Measurements from ENCODE around the gene AP1S3. TPM values are rescaled to one million over a fixed set of nuclear protein-coding genes. Genes with fewer than 3 reads are reported as not detected.

The AP1S3 gene
- polyA plus RNA-seq, 1 donor, result 6.3 TPM

DNA sequence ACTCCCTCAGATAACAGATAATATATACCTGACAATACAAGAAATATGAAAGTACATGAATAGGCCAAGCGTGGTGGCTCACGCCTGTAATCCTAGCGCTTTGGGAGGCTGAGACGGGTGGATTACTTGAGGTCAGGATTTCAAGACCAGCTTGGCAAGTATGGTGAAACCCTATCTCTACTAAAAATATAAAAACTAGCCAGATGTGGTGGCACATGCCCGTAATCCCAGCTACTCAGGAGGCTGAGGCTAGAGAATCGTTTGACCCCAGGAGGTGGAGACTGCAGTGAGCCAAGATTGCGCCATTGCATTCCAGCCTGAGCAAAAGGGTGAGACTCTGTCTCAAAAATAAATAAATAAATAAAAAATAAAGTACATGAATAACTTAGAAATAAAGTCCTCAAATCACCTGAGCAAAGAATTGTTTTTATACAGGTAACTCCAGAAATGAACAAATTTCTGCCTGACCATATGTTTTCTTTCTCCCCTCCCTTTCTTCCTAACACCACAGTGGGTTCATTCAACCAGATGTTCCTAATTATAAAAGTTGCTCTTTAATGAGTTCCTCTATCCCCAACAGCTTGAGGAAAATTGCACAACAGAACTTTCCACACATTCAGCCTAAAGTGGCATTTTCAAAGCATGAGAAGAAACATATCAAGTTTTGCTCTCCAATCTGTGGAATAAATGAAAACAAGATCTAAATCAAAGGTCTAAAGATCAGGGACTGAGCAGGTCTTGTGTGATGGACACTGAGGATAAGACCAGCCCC, 33.6 kb upstream of the AP1S3 start:
- H3K36me3 ChIP-seq (ENCODE audit: control insufficient read depth, insufficient read depth, low read length), result peaks cover 19% of the 10 kb centered on the region
- no peaks in the 10 kb centered on the region for H3K27me3 ChIP-seq (ENCODE audit: control insufficient read depth, insufficient read depth, low read length)
- no peaks in the 10 kb centered on the region for H3K4me1 ChIP-seq (ENCODE audit: control insufficient read depth, insufficient read depth, low read length)
- no CpG with 5 or more reads among the region's 7 CpGs for WGBS (ENCODE audit: insufficient coverage, low lambda C conversion rate)
- H3K9me3 ChIP-seq (ENCODE audit: control insufficient read depth, low read depth, low read length), result no peaks in the 10 kb centered on the region
- no peak overlapping the region for H3K27ac ChIP-seq (ENCODE audit: low read length)
- DNase-seq, result no peak
- no peak overlapping the region for H3K4me3 ChIP-seq (ENCODE audit: low read length)

GRCh38 chr2:223868005-223868404, 30.6 kb upstream of the AP1S3 start:
- peaks cover 9% of the 10 kb centered on the region for H3K36me3 ChIP-seq (ENCODE audit: control insufficient read depth, insufficient read depth, low read length)
- H3K27ac ChIP-seq (ENCODE audit: low read length), result no peak overlapping the region
- no peak for DNase-seq
- no peaks in the 10 kb centered on the region for H3K27me3 ChIP-seq (ENCODE audit: control insufficient read depth, insufficient read depth, low read length)
- H3K9me3 ChIP-seq (ENCODE audit: control insufficient read depth, low read depth, low read length), result no peaks in the 10 kb centered on the region
- no peak overlapping the region for H3K4me3 ChIP-seq (ENCODE audit: low read length)
- no CpG with 5 or more reads among the region's 3 CpGs for WGBS (ENCODE audit: insufficient coverage, low lambda C conversion rate)
- no peaks in the 10 kb centered on the region for H3K4me1 ChIP-seq (ENCODE audit: control insufficient read depth, insufficient read depth, low read length)

GRCh38 chr2:223865907-223866508, 28.6 kb upstream of the AP1S3 start:
- Histone ChIP-seq H3K27me3 (ENCODE audit: control insufficient read depth, insufficient read depth, low read length) (no peaks in the 10 kb centered on the region), H3K9me3 (ENCODE audit: control insufficient read depth, low read depth, low read length) (no peaks in the 10 kb centered on the region), H3K36me3 (ENCODE audit: control insufficient read depth, insufficient read depth, low read length) (peaks cover 9% of the 10 kb centered on the region), H3K4me1 (ENCODE audit: control insufficient read depth, insufficient read depth, low read length) (peaks cover 11% of the 10 kb centered on the region), H3K4me3 (ENCODE audit: low read length) (no peak overlapping the region), H3K27ac (ENCODE audit: low read length) (no peak overlapping the region)
- no peak for DNase-seq
- WGBS (ENCODE audit: insufficient coverage, low lambda C conversion rate), result 100% methylated on average over 1 of the region's 2 CpGs

DNA sequence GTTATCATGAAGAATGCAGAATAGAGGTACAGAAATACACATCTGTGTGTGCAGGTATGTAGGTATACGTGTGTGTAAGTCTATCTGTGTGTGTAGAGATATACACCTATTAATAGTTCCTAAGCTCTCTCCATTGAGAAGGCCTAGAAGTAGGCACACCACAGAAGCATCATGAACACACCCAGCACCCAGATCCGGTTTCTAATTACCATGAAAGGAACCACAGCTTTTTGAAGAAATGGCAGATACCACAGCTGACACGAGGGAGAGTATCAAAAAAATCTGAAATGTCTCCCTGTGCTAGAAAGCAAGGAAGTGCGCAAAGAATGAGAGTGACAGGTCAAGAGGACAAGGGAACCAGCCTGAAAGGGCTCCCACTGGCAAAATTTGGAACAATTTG, 27.7 kb upstream of the AP1S3 start:
- H3K4me3 ChIP-seq (ENCODE audit: low read length), result no peak overlapping the region
- H3K9me3 ChIP-seq (ENCODE audit: control insufficient read depth, low read depth, low read length), result no peaks in the 10 kb centered on the region
- no peak overlapping the region for H3K27ac ChIP-seq (ENCODE audit: low read length)
- no peaks in the 10 kb centered on the region for H3K27me3 ChIP-seq (ENCODE audit: control insufficient read depth, insufficient read depth, low read length)
- peaks cover 19% of the 10 kb centered on the region for H3K4me1 ChIP-seq (ENCODE audit: control insufficient read depth, insufficient read depth, low read length)
- H3K36me3 ChIP-seq (ENCODE audit: control insufficient read depth, insufficient read depth, low read length), result peaks cover 2% of the 10 kb centered on the region
- DNase-seq, result no peak
- no CpG with 5 or more reads among the region's 4 CpGs for WGBS (ENCODE audit: insufficient coverage, low lambda C conversion rate)

- no peaks in the 10 kb centered on the region for H3K27me3 ChIP-seq (ENCODE audit: control insufficient read depth, insufficient read depth, low read length)
- H3K4me1 ChIP-seq (ENCODE audit: control insufficient read depth, insufficient read depth, low read length), result peaks cover 19% of the 10 kb centered on the region
- H3K36me3 ChIP-seq (ENCODE audit: control insufficient read depth, insufficient read depth, low read length), result no peaks in the 10 kb centered on the region
- no peaks in the 10 kb centered on the region for H3K9me3 ChIP-seq (ENCODE audit: control insufficient read depth, low read depth, low read length)
- 40% methylated on average over 1 of the region's 2 CpGs for WGBS (ENCODE audit: insufficient coverage, low lambda C conversion rate)
- H3K4me3 ChIP-seq (ENCODE audit: low read length), result no peak overlapping the region
- H3K27ac ChIP-seq (ENCODE audit: low read length), result no peak overlapping the region
- no peak for DNase-seq
Observed at GRCh38 chr2:223863491-223863890, 26.1 kb upstream of the AP1S3 start.

GRCh38 chr2:223860809-223861738, 23.7 kb upstream of the AP1S3 start:
- no peaks in the 10 kb centered on the region for H3K9me3 ChIP-seq (ENCODE audit: control insufficient read depth, low read depth, low read length)
- H3K4me1 ChIP-seq (ENCODE audit: control insufficient read depth, insufficient read depth, low read length), result peaks cover 22% of the 10 kb centered on the region
- peak; percentile 81 to 93 for DNase-seq
- no peak overlapping the region for H3K4me3 ChIP-seq (ENCODE audit: low read length)
- WGBS (ENCODE audit: insufficient coverage, low lambda C conversion rate), result 0% methylated on average over 1 of the region's 5 CpGs
- peak overlapping the region; percentile 87 for H3K27ac ChIP-seq (ENCODE audit: low read length)
- no peaks in the 10 kb centered on the region for H3K27me3 ChIP-seq (ENCODE audit: control insufficient read depth, insufficient read depth, low read length)
- H3K36me3 ChIP-seq (ENCODE audit: control insufficient read depth, insufficient read depth, low read length), result no peaks in the 10 kb centered on the region

- Histone ChIP-seq H3K27me3 (ENCODE audit: control insufficient read depth, insufficient read depth, low read length) (no peaks in the 10 kb centered on the region), H3K36me3 (ENCODE audit: control insufficient read depth, insufficient read depth, low read length) (no peaks in the 10 kb centered on the region), H3K9me3 (ENCODE audit: control insufficient read depth, low read depth, low read length) (no peaks in the 10 kb centered on the region), H3K27ac (ENCODE audit: low read length) (no peak overlapping the region), H3K4me3 (ENCODE audit: low read length) (no peak overlapping the region), H3K4me1 (ENCODE audit: control insufficient read depth, insufficient read depth, low read length) (peaks cover 22% of the 10 kb centered on the region)
- no CpG with 5 or more reads among the region's 3 CpGs for WGBS (ENCODE audit: insufficient coverage, low lambda C conversion rate)
- no peak for DNase-seq
Observed at GRCh38 chr2:223859070-223859469, 21.7 kb upstream of the AP1S3 start.

DNA sequence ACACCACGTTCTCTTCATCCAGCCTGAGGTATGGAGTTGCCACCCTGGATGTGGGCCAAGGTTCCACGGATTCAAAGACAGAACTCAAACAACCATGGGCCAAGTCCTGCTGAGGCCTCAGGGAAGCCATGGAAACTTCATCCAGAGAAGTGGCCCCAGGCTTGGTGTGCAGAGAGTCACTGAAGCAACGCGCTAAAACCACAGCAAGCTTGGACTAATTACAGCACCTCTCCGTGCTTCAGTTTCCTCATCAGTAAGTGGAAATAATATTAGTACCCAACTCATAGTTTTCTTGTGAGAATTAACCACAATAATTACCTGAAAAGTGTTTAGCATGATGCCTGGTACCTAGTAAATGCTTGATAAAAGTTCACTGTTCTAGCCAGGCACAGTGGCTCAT, 19.2 kb upstream of the AP1S3 start:
- H3K4me3 ChIP-seq (ENCODE audit: low read length), result no peak overlapping the region
- no peak overlapping the region for H3K27ac ChIP-seq (ENCODE audit: low read length)
- DNase-seq, result no peak
- no peaks in the 10 kb centered on the region for H3K27me3 ChIP-seq (ENCODE audit: control insufficient read depth, insufficient read depth, low read length)
- no peaks in the 10 kb centered on the region for H3K36me3 ChIP-seq (ENCODE audit: control insufficient read depth, insufficient read depth, low read length)
- no CpG with 5 or more reads among the region's 5 CpGs for WGBS (ENCODE audit: insufficient coverage, low lambda C conversion rate)
- H3K9me3 ChIP-seq (ENCODE audit: control insufficient read depth, low read depth, low read length), result no peaks in the 10 kb centered on the region
- H3K4me1 ChIP-seq (ENCODE audit: control insufficient read depth, insufficient read depth, low read length), result peaks cover 14% of the 10 kb centered on the region

DNA sequence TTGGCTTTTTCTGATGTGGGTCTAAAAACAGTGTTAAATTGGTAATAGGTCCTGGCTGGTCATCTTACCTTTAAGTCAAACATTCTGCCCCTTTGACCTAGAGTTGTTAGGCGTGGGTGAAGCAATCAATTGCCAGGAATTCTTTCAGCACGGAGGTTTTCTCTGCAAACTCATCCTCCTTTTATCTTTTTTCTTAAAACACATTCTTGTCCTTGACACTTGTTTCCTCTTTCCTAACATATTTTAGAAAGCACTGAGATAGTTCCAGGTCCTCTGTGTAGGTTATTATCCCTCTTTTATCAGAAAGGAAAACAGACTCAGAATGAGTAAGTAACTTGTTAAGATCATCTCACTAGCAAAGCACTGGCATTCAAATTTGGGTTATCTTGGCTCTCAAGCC, 18.6 kb upstream of the AP1S3 start:
- 21% methylated on average over 2 of the region's 2 CpGs for WGBS (ENCODE audit: insufficient coverage, low lambda C conversion rate)
- Histone ChIP-seq H3K9me3 (ENCODE audit: control insufficient read depth, low read depth, low read length) (no peaks in the 10 kb centered on the region), H3K36me3 (ENCODE audit: control insufficient read depth, insufficient read depth, low read length) (no peaks in the 10 kb centered on the region), H3K27ac (ENCODE audit: low read length) (no peak overlapping the region), H3K4me1 (ENCODE audit: control insufficient read depth, insufficient read depth, low read length) (peaks cover 11% of the 10 kb centered on the region), H3K27me3 (ENCODE audit: control insufficient read depth, insufficient read depth, low read length) (no peaks in the 10 kb centered on the region), H3K4me3 (ENCODE audit: low read length) (no peak overlapping the region)
- DNase-seq, result no peak

GRCh38 chr2:223855426-223855825, 18.0 kb upstream of the AP1S3 start:
- H3K9me3 ChIP-seq (ENCODE audit: control insufficient read depth, low read depth, low read length), result peaks cover 3% of the 10 kb centered on the region
- H3K27ac ChIP-seq (ENCODE audit: low read length), result no peak overlapping the region
- DNase-seq, result no peak
- H3K4me3 ChIP-seq (ENCODE audit: low read length), result no peak overlapping the region
- WGBS (ENCODE audit: insufficient coverage, low lambda C conversion rate), result no CpG with 5 or more reads among the region's 5 CpGs
- no peaks in the 10 kb centered on the region for H3K27me3 ChIP-seq (ENCODE audit: control insufficient read depth, insufficient read depth, low read length)
- no peaks in the 10 kb centered on the region for H3K36me3 ChIP-seq (ENCODE audit: control insufficient read depth, insufficient read depth, low read length)
- H3K4me1 ChIP-seq (ENCODE audit: control insufficient read depth, insufficient read depth, low read length), result peaks cover 5% of the 10 kb centered on the region

All from large intestine (tissue), 3 donors.